Measurements from ENCODE around the gene PPARA.
"Not testable (repeated sequence)": the region's sequence is repeated elsewhere in the genome, so short reads cannot be mapped to it uniquely, and the experiment has no call there.

PPARA gene

DNA sequence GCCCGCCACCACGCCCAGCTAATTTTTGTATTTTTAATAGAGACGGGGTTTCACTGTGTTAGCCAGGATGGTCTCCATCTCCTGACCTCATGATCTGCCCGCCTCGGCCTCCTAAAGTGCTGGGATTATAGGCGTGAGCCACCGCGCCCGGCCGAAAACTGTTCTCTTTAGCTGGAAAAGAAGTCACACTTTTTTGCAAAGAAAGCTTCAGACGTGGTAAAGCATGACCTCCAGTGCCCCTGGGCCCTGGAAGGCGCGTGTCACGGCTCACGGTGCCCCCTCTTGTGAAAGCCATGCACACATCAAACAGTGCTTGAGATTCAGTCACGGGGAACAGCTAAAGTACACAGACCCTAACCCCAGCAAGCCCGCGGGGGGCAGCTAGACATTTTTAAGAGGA is 48.5 kb downstream of the PPARA start:
- in situ Hi-C loops (cut with MboI; ENCODE audit: low sequenced_read_pairs): not testable (repeated sequence)

DNA sequence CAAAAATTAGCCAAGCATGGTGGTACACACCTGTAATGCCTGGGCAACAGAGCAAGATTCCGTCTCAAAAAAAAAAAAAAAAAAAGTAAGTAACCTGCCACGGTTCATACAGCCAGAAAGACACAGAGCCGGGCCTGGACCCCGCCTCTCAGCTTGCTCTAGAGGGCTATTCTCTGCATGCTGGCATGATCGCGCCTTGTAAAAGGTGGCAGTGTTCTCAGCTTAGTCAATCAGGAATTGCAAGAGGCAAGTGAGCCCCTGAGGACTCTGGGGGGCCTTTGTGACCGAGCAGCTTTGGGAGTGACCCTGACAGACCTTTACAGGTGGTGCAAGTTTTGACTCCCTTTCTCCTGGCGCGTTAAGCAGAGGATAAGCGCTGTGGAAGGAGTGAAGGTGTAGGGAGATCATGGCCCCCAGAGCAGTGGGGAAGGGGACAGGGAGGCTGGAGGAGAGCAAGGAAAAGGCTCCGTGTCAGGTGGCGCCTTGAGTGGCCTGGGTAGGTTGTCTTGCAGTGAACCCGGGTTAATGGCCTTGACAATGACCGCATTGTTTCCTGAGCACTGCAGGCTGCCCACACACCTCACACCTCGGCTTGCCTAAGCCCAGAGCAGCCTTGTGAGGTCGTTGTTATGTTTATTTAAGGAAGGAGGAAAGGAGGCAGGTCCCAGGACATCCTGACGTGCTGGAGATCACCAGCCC is 50.9 kb downstream of the PPARA start:
- in situ Hi-C loops (cut with MboI; ENCODE audit: low sequenced_read_pairs): no loop called here

GRCh38 chr22:46202897-46203600 is 52.7 kb downstream of the PPARA start:
- in situ Hi-C loops (cut with MboI; ENCODE audit: low sequenced_read_pairs): no loop called here

GRCh38 chr22:46203601-46203980 is 53.3 kb downstream of the PPARA start:
- in situ Hi-C loops (cut with MboI; ENCODE audit: low sequenced_read_pairs): no loop called here

- in situ Hi-C loops (cut with MboI; ENCODE audit: low sequenced_read_pairs): no loop called here
These were observed 58.9 kb downstream of the PPARA start for GRCh38 chr22:46209262-46209661.

GRCh38 chr22:46212195-46212594 is 61.9 kb downstream of the PPARA start:
- in situ Hi-C loops (cut with MboI; ENCODE audit: low sequenced_read_pairs): no loop called here

DNA sequence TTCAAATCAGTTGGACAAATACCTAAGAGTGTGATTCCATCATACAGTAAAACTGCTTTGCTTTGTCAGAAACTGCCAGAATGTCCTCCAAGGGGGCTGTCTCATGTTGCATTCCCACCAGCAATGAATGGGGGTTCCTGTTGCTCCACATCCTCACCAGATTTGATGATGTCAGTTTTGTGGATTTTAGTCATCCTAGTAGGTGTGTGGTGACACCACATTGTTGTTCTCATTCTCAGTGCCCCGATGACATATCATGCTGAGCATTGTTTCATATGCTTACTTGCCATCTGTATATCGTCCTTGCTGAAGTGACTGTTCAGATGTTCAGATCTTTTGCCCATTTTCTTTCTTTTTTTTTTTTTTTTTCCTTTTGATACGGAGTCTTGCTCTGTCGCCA is 62.7 kb downstream of the PPARA start:
- in situ Hi-C loops (cut with MboI; ENCODE audit: low sequenced_read_pairs): no loop called here

DNA sequence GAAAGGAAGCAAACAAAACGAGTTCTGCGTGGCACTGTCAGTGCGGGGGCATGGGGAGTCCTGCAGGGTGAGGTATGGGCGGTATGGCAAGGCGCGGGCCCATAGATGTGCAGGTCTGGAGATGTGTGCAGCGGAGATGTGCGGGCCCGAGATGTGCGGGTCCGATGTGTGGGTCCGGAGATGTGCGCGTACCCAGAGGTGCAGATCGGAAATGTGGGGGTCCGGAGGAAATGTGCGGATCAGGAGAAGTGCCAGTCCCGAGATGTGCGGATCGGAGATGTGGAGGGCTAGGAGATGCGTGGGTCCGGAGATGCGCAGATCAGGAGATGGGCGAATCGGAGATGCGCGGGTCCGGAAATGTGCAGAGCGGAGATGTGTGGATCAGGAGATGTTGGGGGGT is 63.8 kb downstream of the PPARA start:
- in situ Hi-C loops (cut with MboI; ENCODE audit: low sequenced_read_pairs): no loop called here

- in situ Hi-C loops (cut with MboI; ENCODE audit: low sequenced_read_pairs): no loop called here
These were observed 64.3 kb downstream of the PPARA start for GRCh38 chr22:46214616-46215015.

GRCh38 chr22:46219636-46220035 is 69.3 kb downstream of the PPARA start:
- in situ Hi-C loops (cut with MboI; ENCODE audit: low sequenced_read_pairs): no loop called here

DNA sequence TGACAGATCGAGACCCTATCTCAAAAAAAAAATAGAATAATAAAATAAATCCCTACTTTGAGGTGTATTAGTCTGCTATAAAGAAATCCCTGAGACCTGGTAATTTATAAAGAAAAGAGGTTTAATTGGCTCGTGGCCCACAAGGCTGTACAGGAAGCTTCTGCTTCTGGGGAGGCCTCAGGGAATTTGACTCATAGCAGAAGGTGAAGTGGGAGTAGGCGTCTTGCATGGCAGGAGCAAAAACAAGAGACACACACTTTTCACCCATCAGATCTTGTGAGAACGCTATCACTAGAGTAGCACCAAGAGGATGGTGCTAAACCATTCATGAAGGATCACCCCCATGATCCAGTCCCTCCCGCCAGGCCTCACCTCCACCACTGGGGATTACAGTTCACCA is 70.6 kb downstream of the PPARA start:
- in situ Hi-C loops (cut with MboI; ENCODE audit: low sequenced_read_pairs): no loop called here

DNA sequence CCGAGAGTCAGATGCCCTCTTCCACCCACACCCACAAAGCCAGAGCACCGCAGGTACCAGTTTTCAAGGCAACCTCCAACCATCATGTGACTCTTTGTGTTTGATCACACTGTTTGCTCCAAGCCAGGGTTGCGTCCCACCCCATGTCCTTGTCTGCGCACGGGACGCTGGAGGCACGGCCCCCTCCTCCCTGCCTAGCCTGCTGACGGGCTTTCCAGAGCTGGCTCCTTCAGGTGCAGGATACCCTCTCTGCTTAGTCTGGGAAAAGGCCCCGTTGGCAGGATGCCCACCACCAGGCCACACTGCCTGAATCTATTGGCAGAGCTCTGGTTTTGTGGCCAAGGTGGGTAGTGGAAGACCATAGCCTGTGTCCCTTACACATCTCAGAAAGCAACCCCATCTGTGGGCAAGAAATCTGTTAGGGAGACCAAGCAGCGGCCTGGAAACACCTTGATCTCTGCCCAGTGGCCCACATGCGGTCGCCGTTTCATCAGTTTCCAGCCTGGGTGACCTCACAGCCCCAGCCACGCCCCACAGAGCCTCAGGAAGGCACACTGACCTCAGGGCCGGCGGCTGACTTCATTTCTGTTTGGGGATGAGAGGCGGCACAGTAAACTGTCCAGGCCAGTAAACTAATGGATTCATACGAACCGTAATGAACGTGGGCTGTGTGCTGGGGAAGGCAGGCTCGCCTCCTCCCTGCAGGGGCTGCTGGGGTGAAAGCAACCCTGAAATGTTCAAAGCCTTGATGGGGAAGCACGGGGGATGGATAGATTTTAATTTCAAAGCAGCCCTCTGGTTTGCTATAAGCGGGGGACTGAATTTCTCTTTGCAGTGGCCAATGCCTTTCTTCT is 73.9 kb downstream of the PPARA start:
- in situ Hi-C loops (cut with MboI; ENCODE audit: low sequenced_read_pairs): no loop called here

GRCh38 chr22:46224898-46225290 is 74.6 kb downstream of the PPARA start:
- in situ Hi-C loops (cut with MboI; ENCODE audit: low sequenced_read_pairs): no loop called here

DNA sequence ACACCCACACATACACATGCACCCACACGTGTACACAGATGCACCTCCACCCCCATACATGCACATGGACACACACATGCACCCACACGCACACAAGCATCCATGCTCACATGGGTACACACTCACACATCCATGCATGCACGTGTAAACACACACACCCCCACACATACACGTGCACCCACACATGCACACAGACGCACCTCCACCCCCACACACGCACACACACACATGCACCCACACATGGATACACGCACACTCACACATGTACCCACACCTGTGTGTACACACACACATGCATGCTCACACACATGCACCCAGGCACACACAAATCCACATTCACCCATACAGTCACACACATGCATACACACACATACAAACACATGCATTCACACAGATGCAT is 75.3 kb downstream of the PPARA start:
- in situ Hi-C loops (cut with MboI; ENCODE audit: low sequenced_read_pairs): no loop called here

GRCh38 chr22:46226577-46226976 is 76.3 kb downstream of the PPARA start:
- in situ Hi-C loops (cut with MboI; ENCODE audit: low sequenced_read_pairs): no loop called here

- in situ Hi-C loops (cut with MboI; ENCODE audit: low sequenced_read_pairs): no loop called here
These were observed 79.4 kb downstream of the PPARA start for GRCh38 chr22:46229701-46230100.

DNA sequence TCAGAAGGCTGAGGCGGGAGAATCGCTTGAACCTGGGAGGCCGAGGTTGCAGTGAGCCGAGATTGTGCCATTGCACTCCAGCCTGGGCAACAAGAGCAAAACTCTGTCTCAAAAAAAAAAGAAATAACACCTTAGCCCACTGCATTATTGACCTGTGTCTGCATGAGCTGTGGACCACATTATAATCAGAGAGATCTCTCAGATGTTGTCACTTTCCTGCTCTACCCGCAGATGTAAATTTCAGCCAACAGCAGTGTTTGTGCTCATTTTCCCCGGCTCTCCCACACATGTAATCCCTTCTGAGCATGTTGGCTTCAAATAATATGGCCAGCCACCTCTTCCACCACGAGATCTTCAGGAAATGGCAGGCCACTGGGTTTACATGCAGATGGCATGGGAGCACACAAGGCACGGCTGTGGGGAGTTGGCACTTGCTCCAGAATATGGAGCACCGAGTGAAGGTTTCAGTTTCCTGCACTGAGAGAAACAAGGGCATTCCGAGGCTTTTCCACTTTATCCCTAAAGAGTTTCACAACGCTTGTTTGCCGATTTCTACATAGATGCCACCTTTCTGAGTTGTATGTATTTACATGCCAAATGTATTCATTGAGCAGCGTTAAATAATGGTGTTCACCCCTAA is 80.1 kb downstream of the PPARA start:
- in situ Hi-C loops (cut with MboI; ENCODE audit: low sequenced_read_pairs): no loop called here

GRCh38 chr22:46233231-46233630 is 82.9 kb downstream of the PPARA start:
- in situ Hi-C loops (cut with MboI; ENCODE audit: low sequenced_read_pairs): no loop called here

DNA sequence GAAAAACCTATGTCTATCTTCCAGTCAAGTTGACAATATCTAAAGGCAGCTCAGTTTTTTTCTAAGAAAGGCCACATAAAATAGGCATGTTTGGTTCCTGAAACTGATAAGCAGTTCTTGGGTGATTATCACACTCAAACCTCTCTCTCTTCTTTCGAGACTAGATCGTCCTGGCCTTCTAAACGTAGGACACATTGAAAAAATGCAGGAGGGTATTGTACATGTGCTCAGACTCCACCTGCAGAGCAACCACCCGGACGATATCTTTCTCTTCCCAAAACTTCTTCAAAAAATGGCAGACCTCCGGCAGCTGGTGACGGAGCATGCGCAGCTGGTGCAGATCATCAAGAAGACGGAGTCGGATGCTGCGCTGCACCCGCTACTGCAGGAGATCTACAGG is 84.6 kb downstream of the PPARA start:
- in situ Hi-C loops (cut with MboI; ENCODE audit: low sequenced_read_pairs): no loop called here

DNA sequence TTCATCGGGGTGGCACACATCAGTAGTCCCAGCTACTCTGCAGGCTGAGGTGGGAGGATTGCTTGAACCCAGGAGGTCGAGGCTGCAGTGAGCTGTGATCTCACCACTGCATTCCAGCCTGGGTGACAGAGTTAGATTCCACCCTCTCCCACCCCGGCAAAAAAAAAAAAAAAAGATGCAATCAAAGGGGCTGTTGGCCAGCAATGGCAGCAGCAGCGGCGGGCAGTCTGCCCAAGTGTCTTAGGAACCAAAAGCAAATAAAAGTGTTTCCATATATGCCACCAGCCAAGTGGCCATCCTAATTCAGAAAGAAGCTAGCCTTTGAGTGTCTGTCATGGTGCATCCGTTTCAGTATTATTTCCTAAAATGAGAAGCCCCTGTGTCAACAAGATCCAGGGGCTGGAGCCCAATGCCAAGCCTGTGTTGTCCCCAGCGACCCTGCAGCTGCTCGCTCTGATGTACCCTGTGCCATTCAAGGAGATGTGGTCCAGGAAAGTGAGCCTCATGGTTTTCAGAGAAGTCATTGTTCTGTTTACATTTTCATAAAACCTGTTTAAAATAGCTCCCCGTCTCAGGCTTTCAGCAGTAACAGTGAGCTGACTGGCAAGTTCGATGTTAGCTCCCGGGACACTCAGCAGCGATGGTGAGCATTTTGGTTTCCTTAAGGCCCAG is 87.3 kb downstream of the PPARA start:
- in situ Hi-C loops (cut with MboI; ENCODE audit: low sequenced_read_pairs): no loop called here

DNA sequence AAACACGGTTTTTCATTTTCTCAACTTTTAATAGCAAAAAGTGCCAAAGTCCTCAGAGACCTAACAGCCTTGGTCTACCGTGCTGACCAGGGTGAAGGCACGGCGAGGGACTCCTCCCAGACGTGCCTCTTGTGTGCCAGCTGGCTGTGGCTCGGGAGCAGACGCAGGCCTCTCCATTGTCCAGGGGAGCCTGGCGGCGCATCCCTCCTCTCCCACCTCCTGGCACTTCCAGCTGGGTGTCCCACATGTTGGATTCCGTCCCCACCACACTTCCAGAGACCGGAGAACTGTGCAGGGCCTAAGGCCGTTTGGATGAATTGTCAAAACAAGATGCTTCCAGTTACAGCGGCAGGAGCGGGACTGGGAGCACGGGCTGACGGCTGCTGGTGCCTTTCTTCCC is 88.2 kb downstream of the PPARA start:
- in situ Hi-C loops (cut with MboI; ENCODE audit: low sequenced_read_pairs): no loop called here

Data from HL-60/S4 treated with phorbol 12-myristate 13-acetate at 8.2 ng/mL for 4 days and 3 days (cell line).